NK-92 (cell line): Measurements from ENCODE around the gene C11orf87.

ENCODE experiments used
- DNase-seq: peaks from one replicate; lab custom pipeline; 2025; ENCODE audit not compliant: unreplicated experiment; lab: John Stamatoyannopoulos, UW

C11orf87 gene

DNA sequence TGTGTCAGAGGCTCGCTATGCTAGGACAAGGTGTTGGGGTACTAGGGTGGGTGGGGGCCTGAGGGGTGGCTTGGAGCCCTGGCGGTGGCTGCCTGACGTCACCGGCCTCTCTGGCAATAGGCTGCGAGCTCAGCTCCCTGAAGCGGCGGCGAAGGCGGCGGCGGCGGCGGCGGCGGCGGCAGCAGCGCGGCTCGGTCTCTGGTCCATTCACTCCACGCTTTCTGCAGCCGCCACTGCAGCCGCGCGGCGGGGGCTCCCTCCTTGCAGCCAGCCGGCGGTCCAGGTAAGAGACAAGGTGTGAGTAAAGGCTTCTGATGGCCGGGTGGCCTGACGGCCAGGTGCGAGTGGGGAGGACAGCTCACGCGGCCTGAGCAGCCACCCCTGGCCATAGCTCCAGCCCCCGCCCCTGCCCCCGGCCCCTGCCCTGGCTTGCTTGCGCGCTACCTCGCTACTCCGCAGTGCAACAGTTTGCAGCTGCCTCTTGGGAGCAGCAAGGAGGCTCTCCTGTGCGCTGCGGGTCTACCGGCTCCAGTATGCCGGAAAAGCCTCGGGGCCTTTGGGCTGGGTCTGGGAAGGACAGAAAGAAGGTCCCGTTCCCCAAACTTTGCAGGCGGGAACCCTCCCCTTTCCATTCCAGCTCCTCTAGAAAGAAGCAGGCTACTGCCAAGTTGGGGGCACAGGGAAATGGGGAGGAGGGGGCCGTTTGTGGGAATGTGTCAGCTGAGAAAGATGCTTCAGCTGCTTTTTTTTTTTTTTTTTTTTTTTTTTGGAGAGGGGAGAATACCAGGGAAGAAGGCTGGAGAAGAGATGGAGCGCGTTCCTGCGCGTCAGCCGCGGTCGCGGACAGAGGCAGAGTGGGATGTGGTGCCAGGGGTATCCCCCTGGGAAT lies at the start of gene C11orf87:
C11orf87 (plus strand) TSS at position 210 of the 889 bp plus-strand sequence. CDS start 1,444 bp downstream, outside the sequence.
- DNase-seq, result no peak

DNA sequence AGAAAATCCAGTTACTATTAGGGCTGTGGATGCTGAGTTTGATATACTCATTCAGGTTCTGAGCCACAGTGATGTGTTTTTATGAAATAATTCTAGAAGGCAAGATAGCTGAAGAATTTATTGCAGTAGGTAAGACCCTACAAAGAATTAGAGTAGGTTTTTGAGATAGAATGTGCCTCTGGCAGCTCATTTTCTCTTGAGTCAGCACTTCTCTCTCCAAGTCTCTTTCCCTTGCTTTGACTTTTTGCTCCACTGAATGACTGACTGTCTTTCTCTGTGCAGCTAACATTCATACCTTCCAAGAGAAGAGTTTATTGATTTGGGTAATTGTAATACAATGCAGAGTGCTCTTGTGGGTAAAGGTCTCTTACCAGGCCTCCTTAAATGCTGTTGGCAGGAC lies 48.0 kb upstream of the C11orf87 start:
- no peak for DNase-seq

DNA sequence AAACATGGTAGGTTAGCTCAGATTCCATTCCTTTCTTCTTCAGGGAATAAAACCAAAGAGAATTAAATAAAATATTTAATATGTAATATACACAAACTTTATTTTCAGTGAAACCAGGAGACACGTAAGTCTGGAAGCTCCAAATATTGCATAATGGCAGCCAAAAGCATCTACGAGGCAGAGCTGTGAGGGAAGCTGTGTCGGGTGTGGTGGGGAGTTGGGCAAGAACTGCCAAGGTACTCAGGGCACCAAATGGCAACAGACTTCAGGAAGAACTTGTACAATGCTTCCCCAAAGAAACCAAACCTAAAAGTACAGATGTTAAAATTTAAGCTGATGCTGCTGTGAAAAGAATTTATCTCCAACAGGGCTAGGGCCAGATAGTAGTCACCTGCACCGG lies 47.5 kb upstream of the C11orf87 start:
- DNase-seq, result no peak

DNA sequence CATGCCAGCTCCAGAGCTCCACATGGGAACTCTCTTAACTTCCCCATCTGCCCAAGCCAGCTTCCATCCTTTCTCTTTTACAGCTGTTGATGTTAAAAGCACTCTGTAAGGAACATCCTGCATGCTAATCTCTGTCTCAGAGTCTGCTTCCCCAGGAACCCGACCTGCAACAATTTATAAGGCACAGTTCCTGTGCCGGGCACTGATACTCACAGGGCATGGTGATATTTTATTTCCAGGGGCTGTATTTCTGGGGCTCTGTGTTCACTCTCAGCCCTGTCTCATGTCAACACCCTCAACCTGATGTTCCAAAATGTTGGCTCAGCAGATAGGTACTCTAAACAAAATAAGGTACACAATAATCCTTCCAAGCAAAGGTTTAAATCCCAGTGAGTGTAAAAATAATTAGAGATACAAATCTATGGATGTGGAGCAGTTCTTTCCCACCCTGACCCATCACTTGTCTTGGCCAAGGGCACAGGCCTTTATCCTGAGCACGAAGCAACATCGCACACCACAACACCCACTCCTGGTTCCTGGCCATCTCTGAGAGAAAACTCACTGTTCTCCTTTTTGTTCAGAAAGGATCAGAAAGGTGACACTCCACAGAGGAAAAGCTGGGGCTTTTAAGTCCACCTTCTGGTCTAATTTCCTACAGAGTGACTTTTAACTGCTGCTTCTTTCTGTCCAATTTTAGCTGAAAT lies 44.8 kb upstream of the C11orf87 start:
- no peak for DNase-seq

DNA sequence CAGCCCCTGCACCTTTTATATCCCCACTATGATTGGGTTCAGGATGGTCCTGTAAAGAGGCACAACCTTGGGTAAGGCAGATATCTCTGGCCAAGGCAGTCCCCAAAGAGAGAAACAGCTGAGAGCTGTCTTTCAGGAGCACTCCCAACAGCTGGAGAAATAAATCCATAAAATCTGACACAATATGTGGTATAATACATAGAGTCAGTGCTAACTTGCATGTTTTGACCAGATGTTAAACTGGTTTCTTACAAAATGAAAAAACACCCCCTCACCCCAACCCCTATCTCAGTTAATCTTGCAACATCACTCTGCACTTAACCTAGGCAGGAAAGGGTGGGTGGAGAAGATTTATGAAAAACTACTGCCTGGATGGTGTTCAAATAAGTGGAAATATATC lies 44.0 kb upstream of the C11orf87 start:
- no peak for DNase-seq

DNA sequence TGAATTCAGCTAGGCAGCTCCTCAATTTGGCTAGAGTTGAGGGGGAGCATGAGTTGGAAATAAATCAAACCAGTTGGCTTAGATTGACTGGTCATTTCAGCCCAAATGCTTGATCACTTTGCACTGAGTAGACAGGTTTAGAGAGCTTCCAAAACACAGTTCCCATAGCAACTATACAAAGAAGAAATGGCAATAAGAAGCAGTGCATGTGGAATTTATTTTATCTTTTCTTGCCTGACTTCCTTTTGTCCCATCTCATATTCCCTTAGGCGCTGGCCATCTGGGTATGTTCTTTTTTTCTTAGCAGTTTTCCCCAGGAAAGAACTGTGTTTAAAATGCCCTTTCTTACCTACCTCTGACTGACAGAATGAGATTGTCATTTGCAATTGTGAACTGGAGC lies 38.7 kb upstream of the C11orf87 start:
- no peak for DNase-seq

DNA sequence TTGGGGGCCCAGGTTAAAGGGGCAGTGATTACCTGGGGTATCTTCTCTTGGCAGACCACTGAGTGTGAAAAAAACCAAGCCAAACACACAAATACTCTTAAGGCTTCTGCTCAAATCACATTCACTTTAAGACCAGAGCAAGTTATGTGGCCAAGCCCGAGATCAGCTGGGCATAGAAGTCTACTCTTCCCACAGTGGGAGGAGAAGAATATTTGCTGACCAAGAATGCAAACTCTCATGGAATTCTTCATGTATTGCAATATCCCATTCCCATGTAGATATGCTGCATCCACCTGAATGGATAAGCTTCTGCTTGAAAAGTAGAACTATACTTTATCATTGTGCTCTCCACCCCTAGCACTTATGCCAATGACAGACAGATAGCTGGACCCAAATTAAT lies 37.1 kb upstream of the C11orf87 start:
- no peak for DNase-seq

DNA sequence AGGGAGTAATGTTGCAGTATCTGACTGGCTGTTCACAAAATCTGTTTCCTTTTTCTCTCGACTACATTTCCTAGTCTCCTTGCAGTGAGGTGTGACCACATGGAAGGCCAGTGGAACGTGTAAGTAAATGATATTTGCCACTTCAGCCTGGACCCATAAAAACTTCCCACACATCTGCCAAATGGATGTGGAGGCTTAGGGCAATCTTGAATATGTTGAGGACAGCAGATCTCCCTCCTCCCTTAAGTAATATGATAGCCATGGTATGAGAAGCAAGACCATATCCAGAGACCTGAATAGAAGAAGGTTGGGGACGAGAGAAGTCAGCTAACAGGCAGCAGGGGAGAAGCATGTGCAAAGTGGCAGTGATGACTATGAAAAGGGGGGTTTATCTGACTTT lies 33.0 kb upstream of the C11orf87 start:
- DNase-seq, result no peak

DNA sequence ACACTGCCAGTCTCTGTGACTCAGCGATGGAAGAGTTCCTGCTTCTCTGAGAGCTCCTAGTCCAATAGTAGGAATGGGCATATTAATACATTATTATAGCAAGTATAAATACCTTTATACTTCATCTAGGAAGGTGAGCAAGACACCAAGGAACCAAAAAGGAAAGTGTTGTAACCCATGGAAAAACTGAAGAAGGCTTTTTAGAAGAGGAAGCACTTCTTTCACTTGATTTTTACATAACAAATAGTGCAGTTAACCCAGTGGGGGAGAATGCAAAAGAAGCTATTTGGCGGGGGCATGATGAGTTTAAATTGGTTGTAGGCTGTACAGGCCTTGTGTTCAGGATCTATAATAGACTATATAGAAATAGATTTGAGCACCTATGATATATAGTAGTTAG lies 31.2 kb upstream of the C11orf87 start:
- no peak for DNase-seq

DNA sequence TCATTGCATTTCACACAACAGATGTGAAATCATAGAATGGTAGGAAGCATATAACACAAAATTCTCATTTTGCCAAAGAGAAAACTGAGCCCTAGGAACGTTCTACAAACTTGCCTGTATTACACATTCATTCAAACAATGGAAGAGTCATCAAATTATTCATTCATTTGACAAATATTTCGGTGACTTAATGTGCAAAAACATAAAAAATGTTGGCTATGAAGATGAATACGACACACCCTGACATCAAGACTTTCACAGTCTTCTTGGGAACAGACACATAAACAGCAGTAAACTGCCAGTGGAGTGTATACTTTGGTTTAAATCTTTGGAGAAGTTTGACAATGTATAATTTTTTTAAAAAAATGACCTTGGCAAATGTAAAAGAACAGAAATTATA lies 20.4 kb upstream of the C11orf87 start:
- DNase-seq, result no peak

DNA sequence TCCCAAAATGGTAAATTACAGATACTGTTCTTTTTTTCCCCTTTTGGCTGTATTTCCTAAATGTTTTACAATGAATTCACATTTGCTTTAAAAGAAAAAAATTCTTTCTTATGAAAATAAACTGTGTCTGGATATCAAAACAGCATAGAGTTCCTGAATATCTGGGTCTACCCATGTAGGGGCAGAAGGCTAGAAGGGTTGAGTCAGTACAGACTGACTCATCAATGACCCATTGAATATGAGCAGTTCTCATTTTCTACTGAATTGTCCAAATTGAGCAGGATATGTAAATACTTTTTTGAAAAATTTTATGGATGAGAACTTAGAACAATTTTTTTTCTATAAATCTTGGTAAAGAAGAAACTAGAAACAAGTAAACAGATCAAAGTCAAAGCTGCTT lies 16.3 kb upstream of the C11orf87 start:
- DNase-seq, result no peak

DNA sequence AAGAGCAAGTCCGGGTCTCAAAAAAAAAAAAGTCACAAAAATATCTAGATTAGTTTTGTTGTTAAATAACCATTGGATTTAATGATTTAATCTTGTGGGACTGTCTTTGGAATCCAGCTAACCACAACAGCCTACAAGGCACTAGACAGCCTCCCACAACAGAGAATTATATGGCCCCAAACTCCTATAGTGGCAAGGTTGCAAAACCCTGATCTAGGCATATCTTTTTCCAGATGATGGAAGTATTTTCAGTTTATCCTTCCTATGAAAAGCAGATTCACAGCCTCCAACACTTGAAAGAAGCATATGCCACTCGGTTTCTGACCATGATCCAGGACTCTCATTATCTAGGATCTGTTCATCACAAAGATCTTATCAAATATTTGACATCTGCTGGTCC lies 5.4 kb upstream of the C11orf87 start:
- DNase-seq, result no peak

DNA sequence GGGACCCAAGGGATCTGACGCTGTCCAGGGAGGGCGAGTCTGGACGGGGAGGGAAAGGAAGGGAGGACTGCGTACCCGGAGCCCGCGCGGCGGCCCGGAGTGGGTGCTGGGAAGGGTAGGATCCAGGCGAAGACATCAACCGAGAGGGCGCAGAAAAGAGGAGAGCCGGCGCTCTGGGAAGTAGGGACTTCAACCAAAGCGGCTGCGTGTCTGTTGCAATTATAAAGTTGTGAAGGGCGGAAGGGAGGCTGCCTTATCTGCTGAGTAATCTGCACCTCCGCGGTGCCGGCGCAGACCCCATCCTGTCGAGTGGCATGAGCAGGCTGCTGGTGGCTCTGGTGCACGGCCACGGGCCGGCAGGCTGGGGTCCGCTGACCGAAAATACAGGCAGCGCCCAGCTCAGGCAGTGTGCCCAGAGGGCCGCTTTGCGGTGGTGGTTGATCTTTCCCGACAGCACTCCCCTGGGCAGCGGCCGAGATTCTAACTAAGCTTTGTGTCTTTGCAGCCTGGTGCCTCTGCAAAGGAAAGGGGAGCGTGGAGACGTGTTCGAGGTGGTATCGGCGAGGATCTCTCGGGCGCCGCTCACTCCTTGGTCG lies 978 bp downstream of the C11orf87 start:
- DNase-seq, result no peak

DNA sequence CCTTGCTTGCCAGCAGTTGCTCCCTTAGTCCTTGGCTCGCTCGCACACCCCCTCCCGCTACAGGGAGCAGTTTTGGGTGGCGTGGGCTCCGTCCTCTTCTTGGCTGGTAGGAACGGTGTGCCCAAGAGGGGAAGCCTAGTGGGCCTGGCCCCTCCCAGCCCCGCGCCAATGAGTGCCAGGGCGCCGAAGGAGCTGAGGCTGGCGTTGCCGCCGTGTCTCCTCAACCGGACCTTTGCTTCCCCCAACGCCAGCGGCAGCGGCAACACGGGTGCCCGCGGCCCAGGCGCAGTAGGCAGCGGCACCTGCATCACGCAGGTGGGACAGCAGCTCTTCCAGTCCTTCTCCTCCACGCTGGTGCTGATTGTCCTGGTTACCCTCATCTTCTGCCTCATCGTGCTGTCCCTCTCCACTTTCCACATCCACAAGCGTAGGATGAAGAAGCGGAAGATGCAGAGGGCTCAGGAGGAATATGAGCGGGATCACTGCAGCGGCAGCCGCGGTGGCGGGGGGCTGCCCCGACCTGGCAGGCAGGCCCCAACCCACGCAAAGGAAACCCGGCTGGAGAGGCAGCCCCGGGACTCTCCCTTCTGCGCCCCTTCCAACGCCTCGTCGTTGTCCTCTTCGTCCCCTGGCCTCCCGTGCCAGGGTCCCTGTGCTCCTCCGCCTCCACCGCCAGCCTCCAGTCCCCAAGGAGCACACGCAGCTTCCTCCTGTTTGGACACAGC lies 1.6 kb downstream of the C11orf87 start:
- no peak for DNase-seq

DNA sequence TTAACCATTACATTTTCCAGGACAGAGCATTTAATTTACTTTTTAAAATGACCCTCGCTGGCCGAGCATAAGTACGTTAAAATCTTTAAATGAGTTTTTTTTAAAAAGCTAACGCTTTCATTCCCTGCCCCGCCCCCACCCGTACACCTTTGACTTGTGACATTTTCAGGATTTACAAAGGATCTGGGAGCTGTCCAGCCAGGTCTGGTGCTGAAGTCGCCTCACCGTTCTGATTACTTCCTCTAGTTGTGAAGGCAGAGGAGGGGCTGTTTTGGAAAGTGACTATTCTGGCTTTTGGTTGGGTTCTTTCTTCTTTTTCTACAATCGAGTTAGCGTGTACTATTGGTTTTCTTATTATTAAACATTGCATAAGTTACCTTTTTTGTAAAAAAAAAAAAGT lies 2.9 kb downstream of the C11orf87 start:
- no peak for DNase-seq

DNA sequence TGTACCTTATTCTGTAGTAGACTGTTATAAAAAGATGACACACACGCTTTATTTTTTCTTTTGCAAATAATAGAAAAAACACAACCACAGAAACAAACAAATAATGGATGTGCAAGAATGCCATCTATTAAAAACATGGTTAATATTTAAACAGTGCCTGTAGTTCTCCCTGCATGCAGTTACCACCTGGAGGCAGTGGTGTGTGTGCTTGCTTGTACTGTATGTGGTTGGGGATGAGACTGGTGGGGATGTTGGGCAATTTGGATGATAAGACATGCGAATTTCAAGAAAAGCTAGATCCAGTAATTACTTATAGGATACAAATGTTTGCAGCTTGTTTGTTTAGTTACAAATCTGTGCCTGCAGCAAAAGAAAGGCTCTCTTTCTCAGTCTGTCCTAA lies 3.6 kb downstream of the C11orf87 start:
- no peak for DNase-seq

DNA sequence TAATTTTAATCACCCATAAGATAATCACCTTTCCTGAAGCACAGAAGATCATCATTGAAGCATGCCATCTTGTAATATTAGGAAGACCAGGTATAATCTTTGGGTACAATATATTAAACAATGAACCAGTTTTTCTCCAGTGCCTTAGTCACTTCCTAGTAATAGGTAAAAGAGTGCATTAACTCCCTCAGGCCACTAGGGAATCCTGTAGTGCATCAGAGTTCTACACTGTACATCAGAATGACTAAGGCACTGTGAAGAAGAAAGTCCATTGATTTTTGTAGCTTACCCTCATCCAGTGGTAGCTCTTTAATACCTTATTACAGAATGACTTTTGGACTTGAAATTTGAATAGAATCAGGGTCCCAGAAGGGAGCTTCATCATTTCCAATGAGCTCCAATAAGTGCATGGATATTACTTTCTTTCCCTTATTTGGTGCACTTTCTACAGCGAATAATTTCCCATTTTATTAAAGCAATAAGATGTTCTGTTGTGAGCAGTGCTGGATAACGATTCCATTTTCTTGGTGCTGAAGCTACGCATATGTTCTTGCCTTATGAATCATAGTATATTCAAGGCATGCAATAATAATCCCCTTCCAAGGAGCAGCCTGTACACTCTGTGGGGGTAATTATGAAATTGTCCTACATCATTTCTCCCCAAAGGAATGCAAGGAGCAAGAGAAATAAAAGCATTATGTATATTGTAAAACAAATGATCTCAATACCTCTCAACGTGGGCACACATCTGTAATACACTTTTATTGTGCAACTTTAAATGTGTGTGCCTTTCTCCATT lies 4.7 kb downstream of the C11orf87 start:
- no peak for DNase-seq

DNA sequence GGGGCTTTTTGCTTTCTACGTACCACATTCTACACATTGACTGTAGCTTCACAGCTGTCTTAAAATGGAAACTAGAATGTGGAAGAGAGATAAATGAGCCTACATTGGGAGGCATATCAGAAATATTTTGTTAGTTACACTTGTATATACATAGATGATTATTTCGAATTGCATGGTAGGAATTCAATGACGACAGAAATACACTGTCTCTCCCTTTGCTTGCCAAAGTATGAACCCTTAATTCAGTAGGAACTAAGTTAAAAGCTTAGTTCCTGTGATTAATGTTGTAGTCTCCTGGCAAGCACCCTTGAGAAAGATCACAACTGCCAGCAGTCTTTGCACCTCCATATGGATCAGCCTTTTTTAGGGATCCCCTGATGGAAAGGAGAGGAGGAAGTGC lies 10.1 kb downstream of the C11orf87 start:
- DNase-seq, result no peak

DNA sequence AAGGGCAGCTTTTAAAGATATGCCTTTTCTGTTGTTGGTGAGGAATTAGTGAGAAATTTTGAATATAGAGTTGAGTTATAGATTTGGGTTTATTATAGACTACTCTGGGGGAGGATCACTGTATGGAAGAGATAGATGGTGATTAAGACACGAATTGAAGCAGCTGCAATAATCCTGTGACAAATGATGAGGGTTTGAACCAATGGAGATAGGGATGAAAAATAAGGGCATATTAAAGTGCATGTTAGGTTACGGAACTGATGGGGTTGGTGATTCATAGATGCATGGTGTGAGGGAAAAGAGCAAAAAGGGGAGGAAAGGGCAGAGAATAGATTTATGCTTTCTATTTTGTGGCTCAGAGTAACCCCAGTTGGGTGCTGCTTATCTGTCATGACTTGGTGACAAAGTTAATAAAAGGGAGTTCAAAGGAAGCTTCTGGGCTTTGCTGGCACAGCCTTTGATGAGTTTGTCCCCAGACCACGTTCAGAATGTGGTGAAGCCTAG lies 11.8 kb downstream of the C11orf87 start:
- DNase-seq, result no peak

DNA sequence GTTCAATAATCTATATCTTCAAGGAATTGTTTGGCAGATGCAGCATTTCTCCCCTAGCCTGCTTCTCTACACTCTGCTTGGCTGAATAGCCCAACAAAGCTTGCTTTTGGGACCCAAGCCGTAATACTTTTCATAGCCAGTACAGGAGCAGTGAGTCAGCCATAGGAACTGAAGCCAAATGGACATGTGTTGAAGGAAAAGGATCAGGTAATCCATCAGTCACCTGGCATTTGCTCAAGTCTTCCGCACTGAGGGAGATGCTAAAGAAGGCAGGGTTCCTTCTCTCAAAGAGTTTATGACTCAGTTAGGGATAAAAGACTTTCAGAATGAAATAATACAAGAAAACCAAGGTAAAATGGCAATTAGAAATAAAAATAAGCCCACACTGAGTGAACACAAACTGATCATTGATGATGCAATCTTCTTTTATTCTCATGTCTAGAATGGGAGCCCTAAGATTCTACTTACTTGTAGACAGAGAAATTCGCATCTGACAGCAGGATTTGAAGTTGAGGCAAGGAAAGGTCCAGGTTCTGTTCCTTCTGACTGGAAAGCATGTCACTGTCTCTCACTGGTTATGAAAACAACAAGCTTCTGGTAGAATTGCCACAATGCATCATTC lies 13.2 kb downstream of the C11orf87 start:
- no peak for DNase-seq
